Superior temporal gyrus (tissue), 1 donor: Measurements from ENCODE around the gene RNF220.

Source experiments
- DNase-seq: peaks from one replicate; pipeline ENCODE4 v3.0.0-alpha.2; 2016; ENCODE audit errors: extremely low spot score

The RNF220 gene

DNA sequence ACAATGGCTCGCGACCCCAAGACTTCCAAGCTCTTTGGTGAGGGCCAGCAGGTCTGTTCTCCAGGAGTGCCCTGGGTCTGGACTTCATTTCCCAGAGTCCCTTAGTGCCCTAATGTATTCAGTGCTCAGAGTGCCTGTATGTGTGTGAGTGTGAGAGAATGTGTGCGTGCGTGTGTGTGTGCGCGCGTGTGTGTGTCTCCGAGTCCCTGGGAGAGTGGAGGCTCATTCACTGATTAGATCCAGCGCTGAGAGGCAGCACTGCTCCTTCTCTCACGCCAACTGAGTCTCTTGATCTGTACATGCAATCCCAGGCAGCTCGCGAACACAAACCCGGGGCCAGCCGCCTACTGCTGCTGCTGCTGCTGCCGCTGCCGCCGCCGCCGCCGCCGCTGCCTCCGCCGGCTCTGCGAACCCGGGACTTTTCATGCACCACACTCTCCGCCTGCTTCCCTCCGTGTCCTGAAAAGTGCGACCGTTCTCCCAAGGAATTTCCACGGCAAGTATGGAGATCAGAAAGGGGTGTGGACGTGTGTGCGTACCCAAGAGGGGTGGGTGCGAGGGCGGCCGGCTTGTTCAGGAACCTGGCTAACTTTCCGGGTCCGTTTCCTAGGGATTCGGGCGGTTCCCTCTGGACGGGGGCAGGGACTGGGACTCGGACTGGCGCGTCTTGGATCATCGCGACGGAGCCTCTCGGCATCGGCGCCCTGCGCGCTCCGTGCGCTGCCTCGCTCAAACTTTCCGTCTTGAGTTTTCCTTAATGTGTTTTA, at the start of gene RNF220:
Gene RNF220, plus strand, starts transcription at position 225 of the 767 bp plus-strand sequence.
- peak; percentile 97 for DNase-seq

DNA sequence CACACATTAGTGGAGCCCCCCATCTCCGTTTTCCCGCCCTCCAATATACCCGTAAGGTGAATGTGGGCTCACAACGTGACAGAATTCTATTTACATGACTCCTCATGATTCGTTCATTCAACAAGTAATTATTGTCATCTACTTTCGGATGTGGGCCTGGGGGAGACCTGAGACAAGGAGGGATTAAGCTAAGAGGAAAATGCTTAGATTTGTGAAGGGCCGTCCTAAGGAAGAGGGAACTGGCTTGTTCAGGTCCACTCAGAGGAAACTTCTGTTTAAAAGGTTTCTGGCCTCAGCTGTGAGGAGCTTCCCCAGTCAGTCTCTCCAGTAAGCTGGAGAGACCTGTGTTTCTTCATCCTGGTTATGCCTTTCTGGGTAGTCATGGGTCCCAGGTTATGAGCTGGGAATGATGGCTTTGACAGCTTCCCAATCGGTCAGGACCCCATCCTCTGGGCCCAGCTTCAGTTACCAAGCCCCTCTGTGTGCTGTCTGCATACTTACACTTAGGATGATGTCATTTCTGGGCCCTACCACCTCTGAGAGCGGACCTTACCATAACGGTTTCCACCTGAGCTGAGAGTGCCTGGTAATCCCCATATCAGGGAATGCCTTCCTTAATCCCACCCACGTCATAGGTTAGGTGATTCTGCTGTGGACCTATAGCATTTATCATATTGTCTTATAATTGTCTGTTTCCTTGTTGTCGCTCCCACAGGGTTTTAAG, 49.3 kb upstream of the RNF220 start:
- no peak for DNase-seq

DNA sequence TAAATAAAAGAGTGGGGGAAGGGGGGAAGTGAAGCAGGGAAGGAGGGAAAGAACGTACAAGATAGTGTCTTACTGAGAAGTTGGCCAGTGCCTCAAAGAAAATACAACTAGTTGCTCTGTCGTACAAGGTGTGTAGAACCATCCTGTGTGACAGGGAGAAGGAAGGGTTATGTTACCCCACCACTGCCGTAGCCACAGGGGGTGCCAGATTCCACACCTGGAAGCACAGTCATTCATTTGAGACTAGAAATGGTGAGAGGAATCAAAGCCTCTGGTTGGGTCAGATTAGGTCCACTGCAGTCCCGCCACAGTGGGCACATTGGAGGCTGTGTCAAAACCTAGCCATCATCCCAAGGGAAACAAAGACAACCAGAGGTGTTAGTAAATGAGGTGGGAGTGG, 47.3 kb upstream of the RNF220 start:
- DNase-seq, result no peak

DNA sequence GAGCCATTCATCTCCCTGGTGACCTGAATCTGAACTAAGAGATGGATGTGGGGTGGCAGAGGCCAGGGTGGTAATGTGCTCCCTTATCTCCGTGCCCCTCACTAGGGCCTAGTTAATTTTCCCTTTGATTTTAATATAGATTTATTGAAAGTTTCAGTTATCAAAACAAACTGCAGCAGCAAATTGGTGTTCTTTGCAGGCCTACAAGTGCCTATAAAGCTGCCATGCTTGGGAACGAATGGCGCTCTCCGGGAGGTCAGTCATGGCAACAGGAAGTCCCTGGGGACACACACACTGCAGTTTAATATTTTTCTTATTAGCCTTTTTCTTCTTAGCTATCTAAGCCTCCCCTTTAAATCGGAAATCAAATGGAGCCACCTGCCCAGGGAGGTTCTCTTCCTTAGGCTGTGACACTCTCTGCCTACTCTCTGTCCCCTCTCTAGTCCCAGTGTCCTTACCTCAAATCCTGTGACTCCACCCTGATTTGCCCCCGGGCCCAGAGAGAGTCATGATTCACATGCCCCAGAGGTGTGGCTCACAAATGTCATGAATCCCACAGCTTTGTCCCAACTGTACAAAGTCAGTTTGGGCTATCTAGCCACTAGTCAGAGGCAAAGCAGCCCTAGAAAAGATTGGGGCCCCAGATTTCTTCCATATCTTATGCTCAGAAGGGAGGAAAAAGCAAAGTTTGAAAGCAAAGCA, 45.7 kb upstream of the RNF220 start:
- no peak for DNase-seq

DNA sequence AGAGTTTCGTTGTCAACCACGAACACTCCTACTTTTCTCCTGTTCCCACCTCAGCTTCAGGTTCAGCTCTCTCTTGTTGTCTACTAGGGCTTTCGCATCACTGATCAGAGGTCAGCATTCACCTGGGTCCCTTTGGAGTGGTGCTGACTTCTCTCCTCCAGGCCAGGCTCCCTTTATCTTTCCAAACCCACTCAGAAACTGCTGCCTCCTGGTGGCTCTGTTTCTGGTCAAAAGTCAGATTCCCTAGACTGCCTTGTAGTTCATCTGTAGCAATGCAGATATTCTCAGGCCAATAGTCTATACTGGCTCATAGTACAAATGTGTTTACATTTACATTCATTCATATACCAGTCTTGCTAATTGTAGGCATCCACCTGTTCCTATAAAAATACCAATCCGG, 43.6 kb upstream of the RNF220 start:
- DNase-seq, result no peak

DNA sequence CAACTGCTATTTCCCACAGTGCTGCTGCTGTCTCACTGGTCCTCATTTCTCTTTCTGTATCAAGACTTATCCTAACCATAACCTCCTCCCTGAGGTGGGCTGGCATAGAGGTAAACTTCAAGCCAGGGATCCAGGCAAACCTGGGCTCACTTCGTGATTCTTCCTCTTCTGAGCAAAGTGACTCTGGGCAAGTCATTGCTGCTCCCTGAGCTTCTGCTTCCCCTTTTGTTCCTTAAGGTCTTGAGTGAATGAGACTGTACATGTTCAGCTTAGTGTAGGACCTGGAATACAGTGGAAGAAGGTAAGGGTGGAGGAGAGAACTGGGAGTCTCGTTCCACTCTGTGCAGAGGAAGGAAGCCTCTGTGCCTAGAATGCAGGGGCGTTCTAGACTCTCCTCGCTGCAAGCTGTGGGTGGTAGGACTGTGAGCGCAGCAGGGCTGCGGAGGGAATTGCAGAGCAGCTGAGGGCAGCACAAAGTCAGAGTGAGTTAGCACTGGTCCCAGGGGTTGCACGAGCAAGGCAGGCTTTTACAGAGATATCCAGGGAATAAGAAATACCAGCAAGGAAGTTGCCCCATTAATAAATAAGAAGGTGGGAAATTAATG, 38.6 kb upstream of the RNF220 start:
- DNase-seq, result no peak

DNA sequence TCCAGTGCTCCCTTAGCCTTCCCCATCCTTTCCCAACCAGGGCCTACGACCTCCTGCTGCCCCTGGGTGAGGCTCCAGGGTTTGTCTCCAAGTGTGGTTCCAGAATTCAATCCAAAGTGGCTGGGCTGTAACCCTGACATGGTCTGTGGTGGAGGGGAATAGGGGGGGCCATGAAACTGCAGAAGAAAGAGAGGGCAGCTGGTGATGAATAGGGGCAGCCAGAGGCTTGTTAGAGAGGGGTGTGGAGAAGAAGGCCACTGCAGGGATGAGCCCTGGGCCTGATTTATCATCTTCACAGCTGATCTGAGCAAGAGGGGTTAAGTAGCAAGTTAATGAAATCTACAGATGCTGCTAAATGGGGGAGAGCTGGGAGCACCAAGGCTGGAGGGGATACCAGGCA, 37.1 kb upstream of the RNF220 start:
- DNase-seq, result no peak

DNA sequence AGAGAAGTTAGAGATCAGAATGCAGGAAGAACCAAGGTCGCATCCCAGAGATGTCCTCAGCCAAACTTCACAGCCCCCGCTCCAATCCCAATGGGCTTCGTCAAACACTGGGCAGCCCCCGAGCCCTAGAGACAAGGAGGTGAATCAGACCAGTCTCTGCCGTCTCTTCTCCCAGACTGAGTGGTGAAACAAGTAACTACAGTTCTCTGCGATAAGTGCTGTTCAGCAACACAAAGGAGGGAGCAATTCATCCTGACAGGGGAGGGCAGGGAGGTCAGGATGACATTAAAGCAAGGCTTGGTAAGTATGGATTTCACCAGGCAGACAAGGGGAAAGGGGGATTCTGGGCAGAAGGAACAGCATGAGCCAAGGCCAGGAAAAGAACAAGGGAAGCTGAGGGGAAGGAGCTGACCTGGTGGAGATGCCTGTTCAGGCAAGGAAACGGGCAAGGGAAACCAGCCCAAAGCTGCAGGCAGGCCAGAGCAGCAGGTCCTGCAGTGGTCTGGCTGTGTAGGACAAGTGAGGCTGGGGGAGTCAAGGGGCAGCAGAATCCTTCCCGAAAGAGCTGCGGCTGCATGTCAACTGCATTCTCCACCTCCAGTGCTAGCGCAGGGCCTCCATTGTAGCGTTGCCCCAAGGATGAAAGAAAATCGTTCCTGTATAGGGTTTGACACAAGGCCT, 36.4 kb upstream of the RNF220 start:
- DNase-seq, result no peak

DNA sequence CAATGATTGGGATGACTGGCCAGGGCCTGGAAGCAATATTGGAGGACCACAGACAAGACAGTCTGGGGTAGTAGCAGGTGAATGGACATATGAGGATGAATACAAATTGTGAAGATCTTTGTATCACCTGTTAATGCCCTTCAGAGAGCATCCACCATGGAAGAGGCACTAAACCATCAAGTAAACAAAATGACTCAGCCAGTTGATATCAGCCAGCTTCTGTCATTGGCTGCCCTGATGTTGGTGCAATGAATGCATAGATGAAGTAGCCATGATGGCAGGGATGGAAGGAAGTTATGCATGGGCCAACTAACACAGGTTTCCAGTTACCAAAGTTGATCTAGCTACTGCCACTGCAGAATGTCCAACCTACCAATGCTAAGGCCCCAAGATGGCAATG, 33.8 kb upstream of the RNF220 start:
- no peak for DNase-seq

DNA sequence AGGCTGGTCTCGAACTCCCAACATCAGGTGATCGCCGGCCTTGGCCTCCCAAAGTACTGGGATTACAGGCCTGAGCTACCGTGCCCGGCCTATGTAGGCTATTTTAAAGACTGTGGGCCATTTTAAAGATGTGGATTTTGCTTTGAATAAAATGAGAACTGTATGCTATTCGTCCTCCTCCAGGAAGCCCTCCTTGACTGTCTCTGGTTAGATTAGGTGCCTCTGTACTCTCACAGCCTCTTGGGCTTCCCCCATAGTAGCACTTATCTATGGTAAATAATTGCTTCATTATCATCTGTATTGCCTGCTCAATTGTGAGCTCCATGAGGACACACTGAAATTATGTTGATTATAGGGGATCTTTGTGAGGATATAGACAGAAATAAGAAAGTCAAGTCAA, 29.5 kb upstream of the RNF220 start:
- DNase-seq, result no peak

DNA sequence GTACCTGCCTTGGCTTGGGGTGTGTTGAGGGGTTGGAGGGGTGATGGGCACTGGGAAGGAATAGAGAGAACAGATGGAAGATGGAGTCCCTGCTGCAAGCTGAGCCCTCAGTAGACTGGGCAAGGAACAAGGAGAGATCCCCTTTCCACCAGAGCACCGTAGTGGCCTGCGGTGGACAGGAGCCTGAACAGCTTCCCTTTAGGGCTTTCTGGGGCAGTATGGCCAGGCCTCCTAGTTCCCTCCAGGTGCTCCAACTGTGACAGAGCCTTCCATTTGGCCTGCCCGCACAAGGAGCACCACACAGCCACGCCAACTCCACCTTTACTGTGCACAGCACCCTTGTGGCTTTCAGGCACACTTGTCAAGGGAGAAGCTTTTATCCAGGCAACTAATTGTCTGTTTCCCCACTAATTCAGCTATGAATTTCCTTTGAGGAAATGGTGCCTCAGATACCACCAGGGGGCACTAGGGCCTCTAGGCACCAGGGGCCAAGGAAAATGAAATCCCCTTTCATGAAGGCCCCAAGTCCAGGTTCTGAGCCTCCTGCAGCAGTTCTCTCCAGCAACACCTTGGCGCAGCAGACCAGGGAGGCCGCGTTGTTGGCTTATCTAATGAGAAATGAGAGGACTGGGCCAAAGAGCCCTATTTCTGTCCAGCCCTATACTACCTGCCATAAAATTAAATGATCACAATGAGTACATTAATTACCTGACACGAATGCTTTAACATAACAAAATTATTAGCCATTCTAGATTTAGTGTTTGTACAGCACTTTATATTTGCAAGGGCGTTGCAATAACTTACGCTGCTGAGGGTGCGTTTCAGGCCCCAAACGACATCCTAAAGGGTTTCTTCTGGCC, 26.9 kb upstream of the RNF220 start:
- DNase-seq, result peak; percentile 88

DNA sequence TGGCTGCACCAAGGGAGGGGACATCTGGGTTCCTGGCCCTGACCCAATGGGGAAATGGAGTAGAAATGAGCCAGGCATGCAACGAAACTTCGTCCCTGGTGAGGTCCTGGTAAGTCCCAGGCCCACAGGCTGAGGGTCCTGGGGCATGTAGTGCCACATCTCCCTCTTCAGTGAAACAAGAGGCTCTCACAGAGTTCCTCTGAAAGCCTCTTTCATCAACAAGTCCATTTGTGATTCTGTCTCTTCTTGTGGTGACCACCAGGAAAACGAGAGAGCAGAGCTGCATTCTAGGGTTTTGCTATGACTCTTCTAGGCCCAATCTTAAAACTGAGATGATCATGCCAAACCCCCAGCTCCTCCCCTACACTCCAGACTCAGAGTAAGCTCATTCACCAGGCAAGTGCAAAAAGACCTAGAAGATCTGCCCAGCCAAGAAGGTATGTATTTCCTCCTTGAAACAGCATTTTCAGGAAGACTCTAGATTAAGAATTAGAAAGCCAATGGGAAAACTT, 24.3 kb upstream of the RNF220 start:
- peak; percentile 43 for DNase-seq

DNA sequence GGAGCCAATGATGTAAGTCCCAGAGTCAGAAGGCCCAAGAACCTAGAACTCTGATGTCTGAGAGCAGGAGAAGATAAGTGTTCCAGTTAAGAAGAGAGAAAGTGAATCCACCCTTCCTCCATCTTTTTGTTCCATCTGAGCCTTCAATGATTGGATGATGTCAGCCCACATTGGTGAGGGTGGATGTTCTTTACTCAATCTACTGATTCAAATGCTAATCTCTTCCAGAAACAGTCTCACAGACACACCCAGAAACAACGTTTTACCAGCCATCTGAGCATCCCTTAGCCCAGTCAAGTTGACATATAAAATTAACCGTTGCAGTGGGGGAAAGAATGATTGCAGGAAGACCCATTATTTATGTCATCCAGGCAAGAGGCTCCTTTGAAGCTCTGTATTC, 16.5 kb upstream of the RNF220 start:
- DNase-seq, result no peak

DNA sequence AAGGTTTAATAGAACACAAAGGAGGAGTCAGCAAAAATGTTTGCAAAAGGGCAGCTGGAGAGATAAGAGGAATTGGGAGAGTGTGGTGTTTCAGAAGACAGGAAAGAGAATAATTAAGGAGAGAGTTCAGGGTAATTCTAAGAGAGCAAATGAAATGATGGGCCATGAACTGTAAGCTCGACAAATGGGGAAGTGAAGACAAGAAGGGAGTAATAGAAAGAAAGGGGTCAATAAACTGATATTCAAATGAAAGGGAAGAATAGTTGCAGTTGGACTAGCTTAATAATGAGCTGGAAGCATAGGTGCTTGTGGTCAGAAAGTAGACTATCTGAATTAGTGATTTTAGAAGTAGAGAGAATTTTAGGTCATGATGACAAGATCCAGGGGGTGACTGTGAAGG, 15.6 kb upstream of the RNF220 start:
- no peak for DNase-seq

DNA sequence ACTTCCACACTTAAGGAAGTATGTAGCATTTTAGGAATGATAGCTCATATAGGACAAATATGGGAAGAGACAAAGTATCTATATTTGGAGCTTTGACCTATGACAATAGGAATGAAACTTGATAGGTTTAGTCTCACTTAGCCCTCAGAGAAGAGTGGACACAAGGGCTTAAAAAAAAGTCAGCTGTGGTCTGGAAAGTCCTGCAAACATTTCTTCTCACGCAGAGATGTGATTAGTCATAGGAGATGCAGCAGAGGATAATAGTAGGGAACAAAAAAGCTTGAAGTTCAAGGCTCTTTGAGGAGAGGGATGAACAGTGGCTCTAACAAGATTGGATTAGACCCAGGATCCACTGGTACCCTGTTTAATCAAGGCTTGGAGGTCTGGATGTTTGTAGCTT, 14.8 kb upstream of the RNF220 start:
- DNase-seq, result no peak

DNA sequence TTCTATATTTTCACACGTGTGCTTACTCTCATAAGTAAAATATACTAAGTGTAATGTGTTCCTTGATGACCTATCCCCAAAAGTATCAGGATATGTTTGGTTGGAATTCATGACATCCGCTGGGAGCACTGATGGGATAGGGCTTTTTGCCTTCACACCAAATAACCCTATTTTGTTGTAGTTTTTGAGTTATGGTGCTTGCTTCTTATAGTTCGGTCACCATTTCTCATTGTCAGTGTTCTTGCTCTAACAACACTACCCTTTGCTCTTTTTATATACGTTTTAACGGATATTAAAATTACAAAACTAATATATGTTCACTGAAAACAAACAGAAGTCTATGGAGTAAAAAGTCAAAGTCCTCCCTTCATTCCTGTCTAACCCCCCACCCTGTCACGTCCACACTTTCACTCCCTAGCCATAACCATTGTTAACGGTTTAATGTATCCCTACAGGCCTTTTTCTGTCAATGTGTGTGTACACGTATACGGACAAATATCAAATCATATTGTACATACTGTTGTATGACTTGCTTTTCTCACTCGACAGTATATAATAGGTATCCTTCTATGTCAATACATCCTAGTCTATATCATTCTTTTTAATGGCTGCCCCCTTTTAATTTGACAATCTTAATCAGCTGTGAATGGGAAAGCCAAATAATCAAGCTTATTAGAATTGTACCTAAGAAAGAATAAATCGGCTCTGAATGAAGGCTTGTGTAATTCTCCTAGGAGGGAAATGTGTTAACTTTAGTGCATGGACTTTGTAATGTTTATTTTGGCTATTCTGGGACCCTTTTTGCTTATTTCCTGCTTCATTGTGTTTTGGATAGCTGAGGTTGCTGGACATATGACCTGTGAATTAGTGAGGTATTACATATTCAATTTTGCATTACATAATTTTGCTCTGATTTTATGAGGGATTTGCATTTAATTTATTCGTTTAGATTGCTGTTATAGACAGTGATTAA, 3.5 kb upstream of the RNF220 start:
- no peak for DNase-seq

DNA sequence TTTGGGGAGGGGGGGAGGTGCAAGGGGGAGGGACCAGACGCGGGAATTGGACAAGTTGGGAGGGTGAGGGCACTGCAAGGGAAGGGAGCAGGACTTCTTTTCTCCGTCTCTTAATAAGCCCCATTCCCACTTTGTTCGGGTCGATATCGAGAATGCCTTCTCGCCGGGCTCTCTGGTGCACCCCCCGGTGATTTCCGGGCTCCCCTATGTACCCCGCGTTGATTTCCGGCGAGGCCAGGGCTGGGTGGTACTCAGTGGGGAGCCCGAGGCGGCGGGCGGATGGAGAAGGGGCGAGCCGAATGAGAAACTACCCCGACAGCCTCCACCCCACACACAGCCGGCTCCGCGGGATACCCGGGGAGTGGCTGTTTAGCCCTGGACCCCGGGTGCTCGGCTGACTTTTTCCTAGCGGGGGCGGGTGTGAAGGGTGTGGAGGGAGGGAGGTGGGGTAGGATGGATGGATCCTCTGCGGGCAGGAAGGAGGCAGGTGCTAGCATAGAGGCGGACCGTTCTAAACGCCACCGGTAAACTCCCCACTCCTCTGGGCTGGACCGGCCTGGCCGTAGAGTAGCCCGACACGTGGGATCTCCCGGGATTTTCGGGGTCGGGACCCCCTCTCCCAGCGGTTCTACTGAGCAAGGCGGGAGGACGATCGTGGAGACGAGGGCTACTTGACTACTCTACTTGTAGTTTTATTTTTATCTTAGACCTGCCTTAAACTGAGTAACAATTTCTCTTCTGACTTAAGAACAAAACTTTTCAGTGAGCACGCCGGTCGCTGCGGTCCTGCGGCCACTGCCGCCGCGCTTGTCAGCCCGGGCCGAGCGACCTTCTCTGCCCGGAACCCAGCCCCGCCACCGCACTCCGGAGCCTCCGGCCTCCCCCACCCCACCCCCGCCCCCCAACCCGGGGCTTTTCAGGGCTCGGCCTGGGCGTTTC, 1.0 kb downstream of the RNF220 start:
- no peak for DNase-seq

DNA sequence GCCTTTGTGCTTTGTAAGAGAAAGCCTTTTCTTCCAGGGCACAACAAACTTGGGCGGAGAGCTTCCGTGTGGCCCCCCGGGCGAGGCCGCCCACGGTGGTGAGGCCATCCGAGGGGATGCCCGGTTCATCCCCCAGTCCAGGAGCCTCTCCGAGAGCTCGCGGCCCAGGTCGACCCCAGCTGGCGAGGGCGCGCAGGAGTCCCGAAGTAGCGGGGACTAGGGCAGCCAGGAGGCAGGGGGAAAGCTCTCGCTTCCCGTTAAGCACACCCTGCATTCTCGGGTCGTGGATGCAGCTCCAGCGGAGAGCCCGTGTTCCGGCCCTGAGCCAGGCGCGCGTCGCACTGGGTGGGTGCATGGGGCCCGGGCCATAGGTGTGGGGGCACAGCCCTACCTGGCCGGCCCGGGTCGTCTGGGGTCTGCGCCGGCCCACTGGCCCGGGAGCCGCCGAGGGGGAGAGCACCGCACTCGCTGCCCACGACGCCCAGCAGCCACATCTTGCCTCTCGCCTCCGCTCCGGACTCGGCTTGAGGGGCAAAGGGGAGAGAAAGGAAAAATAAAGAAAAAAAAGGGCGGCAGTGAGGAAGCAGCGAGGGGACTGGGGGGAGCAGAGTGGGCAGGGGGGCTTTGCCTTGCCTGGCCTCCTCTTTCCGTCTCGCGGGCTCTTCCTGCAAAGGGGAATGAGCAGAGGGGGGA, 1.8 kb downstream of the RNF220 start:
- no peak for DNase-seq
